Stimulated activated memory B cell treated with anti-CD40 and anti-IgM and Interleukin-4, amounts not matched to agents 10 μg/mL and 1 μg/mL and 100 μg/mL, for 72 hours (primary cell): ENCODE results near the gene BRICD5.
"Not testable (repeated sequence)": the region's sequence is repeated elsewhere in the genome, so short reads cannot be mapped to it uniquely, and the experiment has no call there.

Experiments
- ATAC-seq: fragments of 150-1000 bp; cut with Tn5 transposase; 2 replicates; pipeline ENCODE4 v1.10.0; 2021
- H3K27ac Mint-ChIP-seq: one replicate; pipeline ENCODE4 v1.8.0; 2022; ENCODE audit warnings: mild to moderate bottlenecking, mixed read lengths
- H3K27me3 Mint-ChIP-seq: one replicate; pipeline ENCODE4 v1.8.0; 2022; ENCODE audit warnings: mixed read lengths
- H3K36me3 Mint-ChIP-seq: one replicate; pipeline ENCODE4 v1.8.0; 2022; ENCODE audit warnings: mixed read lengths
- H3K4me1 Mint-ChIP-seq: one replicate; pipeline ENCODE4 v1.8.0; 2022; ENCODE audit warnings: mixed read lengths
- H3K4me3 Mint-ChIP-seq: one replicate; pipeline ENCODE4 v1.8.0; 2022; ENCODE audit warnings: mild to moderate bottlenecking, moderate library complexity, mixed read lengths
- H3K9me3 Mint-ChIP-seq: one replicate; pipeline ENCODE4 v1.8.0; 2022; ENCODE audit warnings: mixed read lengths

The BRICD5 gene

GRCh38 chr16:2210386-2211365 lies at the start of gene BRICD5:
Gene BRICD5, minus strand, starts transcription at chr16:2210863. Its CDS starts 30 bp downstream, at chr16:2210833.
- H3K4me1 Mint-ChIP-seq: peaks cover 46% of the 10 kb centered on the region
- H3K27ac Mint-ChIP-seq: no peak within 1 kb of the TSS
- no peak for ATAC-seq
- no peaks in the 10 kb centered on the region for H3K9me3 Mint-ChIP-seq
- no peak within 1 kb of the TSS for H3K4me3 Mint-ChIP-seq
- peaks cover 41% of the 10 kb centered on the region for H3K36me3 Mint-ChIP-seq
- no peaks in the 10 kb centered on the region for H3K27me3 Mint-ChIP-seq

GRCh38 chr16:2260250-2260649 lies 49.6 kb upstream of the BRICD5 start:
- H3K4me1 Mint-ChIP-seq: peaks cover 12% of the 10 kb centered on the region
- peaks cover 47% of the 10 kb centered on the region for H3K36me3 Mint-ChIP-seq

GRCh38 chr16:2258530-2258929 lies 47.9 kb upstream of the BRICD5 start:
- not testable (repeated sequence) for H3K4me3 Mint-ChIP-seq, ATAC-seq, H3K27me3 Mint-ChIP-seq, H3K27ac Mint-ChIP-seq, H3K9me3 Mint-ChIP-seq, H3K4me1 Mint-ChIP-seq
- H3K36me3 Mint-ChIP-seq: peaks cover 55% of the 10 kb centered on the region

More at GRCh38 chr16:2260250-2260649, 49.6 kb upstream of the BRICD5 start:
- no peak for ATAC-seq
- Mint-ChIP-seq H3K9me3 (no peaks in the 10 kb centered on the region), H3K27me3 (no peaks in the 10 kb centered on the region), H3K27ac (no peak overlapping the region), H3K4me3 (no peak overlapping the region)

- Mint-ChIP-seq H3K4me1 (peaks cover 12% of the 10 kb centered on the region), H3K36me3 (peaks cover 55% of the 10 kb centered on the region), H3K27me3 (no peaks in the 10 kb centered on the region), H3K4me3 (no peak overlapping the region), H3K9me3 (no peaks in the 10 kb centered on the region), H3K27ac (no peak overlapping the region)
- ATAC-seq: no peak
These were observed 47.1 kb upstream of the BRICD5 start for GRCh38 chr16:2257726-2258125.

GRCh38 chr16:2256531-2257140 lies 46.0 kb upstream of the BRICD5 start:
- Mint-ChIP-seq H3K27ac (peak overlapping the region; percentile 24), H3K36me3 (peaks cover 46% of the 10 kb centered on the region), H3K4me1 (peaks cover 22% of the 10 kb centered on the region), H3K4me3 (no peak overlapping the region), H3K27me3 (no peaks in the 10 kb centered on the region), H3K9me3 (no peaks in the 10 kb centered on the region)
- no peak for ATAC-seq

GRCh38 chr16:2253293-2253692 lies 42.6 kb upstream of the BRICD5 start:
- no peak for ATAC-seq
- H3K9me3 Mint-ChIP-seq: no peaks in the 10 kb centered on the region
- H3K27me3 Mint-ChIP-seq: no peaks in the 10 kb centered on the region
- H3K4me1 Mint-ChIP-seq: peaks cover 29% of the 10 kb centered on the region
- peak overlapping the region; percentile 35 for H3K4me3 Mint-ChIP-seq
- peak overlapping the region; percentile 87 for H3K27ac Mint-ChIP-seq
- H3K36me3 Mint-ChIP-seq: peaks cover 37% of the 10 kb centered on the region

GRCh38 chr16:2252806-2253148 lies 42.1 kb upstream of the BRICD5 start:
- peak overlapping the region; percentile 87 for H3K27ac Mint-ChIP-seq
- peak; percentile 20 for ATAC-seq

GRCh38 chr16:2251296-2252111 lies 40.8 kb upstream of the BRICD5 start, which contains the start of gene ECI1:
Gene ECI1, minus strand, starts transcription at chr16:2251587. Its CDS starts 21 bp downstream, at chr16:2251566.
- Mint-ChIP-seq H3K27ac (peak within 1 kb of the TSS; percentile 87), H3K9me3 (no peaks in the 10 kb centered on the region), H3K4me1 (peaks cover 29% of the 10 kb centered on the region), H3K36me3 (peaks cover 28% of the 10 kb centered on the region), H3K4me3 (peak within 1 kb of the TSS; percentile 92), H3K27me3 (no peaks in the 10 kb centered on the region)
- ATAC-seq: peak; percentile 96

More at GRCh38 chr16:2252806-2253148, 42.1 kb upstream of the BRICD5 start:
- Mint-ChIP-seq H3K36me3 (peaks cover 35% of the 10 kb centered on the region), H3K9me3 (no peaks in the 10 kb centered on the region), H3K4me1 (peaks cover 29% of the 10 kb centered on the region), H3K27me3 (no peaks in the 10 kb centered on the region), H3K4me3 (peak overlapping the region; percentile 35)

- no peak for ATAC-seq
- H3K9me3 Mint-ChIP-seq: no peaks in the 10 kb centered on the region
- peaks cover 29% of the 10 kb centered on the region for H3K4me1 Mint-ChIP-seq
- peak overlapping the region; percentile 87 for H3K27ac Mint-ChIP-seq
- H3K27me3 Mint-ChIP-seq: no peaks in the 10 kb centered on the region
- H3K4me3 Mint-ChIP-seq: peak overlapping the region; percentile 92
- peaks cover 21% of the 10 kb centered on the region for H3K36me3 Mint-ChIP-seq
These were observed 40.1 kb upstream of the BRICD5 start for GRCh38 chr16:2250652-2251295.

- H3K27me3 Mint-ChIP-seq: no peaks in the 10 kb centered on the region
- no peak for ATAC-seq
- H3K36me3 Mint-ChIP-seq: peaks cover 15% of the 10 kb centered on the region
- no peaks in the 10 kb centered on the region for H3K9me3 Mint-ChIP-seq
- H3K4me3 Mint-ChIP-seq: no peak overlapping the region
- H3K27ac Mint-ChIP-seq: no peak overlapping the region
- H3K4me1 Mint-ChIP-seq: peaks cover 7% of the 10 kb centered on the region
These were observed 35.7 kb upstream of the BRICD5 start for GRCh38 chr16:2246301-2246885.

GRCh38 chr16:2244926-2245795 lies 34.5 kb upstream of the BRICD5 start:
- Mint-ChIP-seq H3K27ac (no peak overlapping the region), H3K27me3 (no peaks in the 10 kb centered on the region), H3K36me3 (peaks cover 15% of the 10 kb centered on the region), H3K4me3 (no peak overlapping the region), H3K9me3 (no peaks in the 10 kb centered on the region), H3K4me1 (no peaks in the 10 kb centered on the region)
- ATAC-seq: no peak

GRCh38 chr16:2244301-2244700 lies 33.6 kb upstream of the BRICD5 start:
- no peaks in the 10 kb centered on the region for H3K9me3 Mint-ChIP-seq
- no peak overlapping the region for H3K4me3 Mint-ChIP-seq
- ATAC-seq: no peak
- peaks cover 22% of the 10 kb centered on the region for H3K36me3 Mint-ChIP-seq
- H3K27ac Mint-ChIP-seq: no peak overlapping the region
- H3K27me3 Mint-ChIP-seq: no peaks in the 10 kb centered on the region
- H3K4me1 Mint-ChIP-seq: no peaks in the 10 kb centered on the region

- Mint-ChIP-seq H3K27ac (no peak overlapping the region), H3K27me3 (no peaks in the 10 kb centered on the region), H3K9me3 (no peaks in the 10 kb centered on the region), H3K36me3 (peaks cover 23% of the 10 kb centered on the region), H3K4me1 (no peaks in the 10 kb centered on the region), H3K4me3 (no peak overlapping the region)
- no peak for ATAC-seq
These were observed 33.1 kb upstream of the BRICD5 start for GRCh38 chr16:2243781-2244180.
